GM21529 (cell line): Measurements from ENCODE around the gene AUTS2.

Source experiments
- ATAC-seq: cut with Tn5 transposase; IDR thresholded peaks from one replicate; pipeline ENCODE4 v1.9.1; 2021; ENCODE audit not compliant: unreplicated experiment

AUTS2 gene

GRCh38 chr7:69922026-69922803 lies 323.9 kb downstream of the AUTS2 start:
- ATAC-seq = peak; percentile 65

- no peak for ATAC-seq
Measured at GRCh38 chr7:69927461-69927860, 329.2 kb downstream of the AUTS2 start.

GRCh38 chr7:69928621-69929020 lies 330.3 kb downstream of the AUTS2 start:
- ATAC-seq = no peak

GRCh38 chr7:69929622-69930021 lies 331.3 kb downstream of the AUTS2 start:
- no peak for ATAC-seq

GRCh38 chr7:69932034-69932628 lies 333.9 kb downstream of the AUTS2 start:
- ATAC-seq = no peak

GRCh38 chr7:69934144-69934903 lies 336.0 kb downstream of the AUTS2 start:
- ATAC-seq = no peak

GRCh38 chr7:69935107-69935506 lies 336.8 kb downstream of the AUTS2 start:
- ATAC-seq = no peak

GRCh38 chr7:69937097-69937496 lies 338.8 kb downstream of the AUTS2 start:
- ATAC-seq = no peak

GRCh38 chr7:69939317-69939716 lies 341.0 kb downstream of the AUTS2 start:
- no peak for ATAC-seq

GRCh38 chr7:69941077-69941651 lies 342.9 kb downstream of the AUTS2 start:
- no peak for ATAC-seq

GRCh38 chr7:69942573-69942972 lies 344.3 kb downstream of the AUTS2 start:
- ATAC-seq = no peak

GRCh38 chr7:69946901-69947300 lies 348.6 kb downstream of the AUTS2 start:
- no peak for ATAC-seq

GRCh38 chr7:69947998-69948397 lies 349.7 kb downstream of the AUTS2 start:
- no peak for ATAC-seq

GRCh38 chr7:69949122-69949521 lies 350.8 kb downstream of the AUTS2 start:
- no peak for ATAC-seq

GRCh38 chr7:69951458-69951857 lies 353.2 kb downstream of the AUTS2 start:
- ATAC-seq = no peak

GRCh38 chr7:69953136-69954067 lies 355.1 kb downstream of the AUTS2 start:
- ATAC-seq = no peak

GRCh38 chr7:69956541-69956940 lies 358.3 kb downstream of the AUTS2 start:
- ATAC-seq = no peak

GRCh38 chr7:69957661-69958060 lies 359.4 kb downstream of the AUTS2 start:
- no peak for ATAC-seq

- ATAC-seq = no peak
Measured at GRCh38 chr7:69959789-69960499, 361.7 kb downstream of the AUTS2 start.

GRCh38 chr7:69961436-69961835 lies 363.2 kb downstream of the AUTS2 start:
- ATAC-seq = no peak
